Measurements from ENCODE around the gene GPT2.

GPT2 gene

DNA sequence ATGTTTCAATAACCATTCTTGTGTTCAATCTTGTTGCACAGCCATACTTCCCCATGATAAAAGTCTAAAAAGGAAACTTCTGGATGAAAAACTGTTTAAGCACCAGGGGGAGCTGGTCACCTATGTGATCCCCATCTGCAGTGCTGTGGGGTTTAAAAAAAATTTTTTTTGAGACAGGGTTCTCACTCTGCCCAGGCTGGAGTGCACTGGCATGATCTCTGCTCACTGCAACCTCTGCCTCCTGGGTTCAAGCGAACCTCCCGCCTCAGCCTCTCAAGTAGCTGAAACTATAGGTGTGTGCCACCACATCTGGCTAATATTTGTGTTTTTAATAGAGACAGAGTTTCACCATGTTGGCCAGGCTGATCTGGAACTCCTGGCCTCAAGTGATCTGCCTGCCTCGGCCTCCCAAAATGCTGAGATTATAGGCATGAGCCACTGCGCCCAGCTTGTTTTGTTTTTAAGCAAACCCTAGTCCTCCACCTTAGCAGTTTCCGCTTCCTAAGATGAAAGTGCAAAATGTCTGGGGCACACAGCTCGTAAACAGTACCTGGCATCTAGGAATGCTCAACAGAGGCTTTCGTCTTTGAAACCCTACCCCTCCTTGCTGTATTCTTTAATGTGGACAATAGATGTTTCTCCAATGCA lies 63.9 kb downstream of the GPT2 start:
- TF ChIP-seq, protein P1, sequence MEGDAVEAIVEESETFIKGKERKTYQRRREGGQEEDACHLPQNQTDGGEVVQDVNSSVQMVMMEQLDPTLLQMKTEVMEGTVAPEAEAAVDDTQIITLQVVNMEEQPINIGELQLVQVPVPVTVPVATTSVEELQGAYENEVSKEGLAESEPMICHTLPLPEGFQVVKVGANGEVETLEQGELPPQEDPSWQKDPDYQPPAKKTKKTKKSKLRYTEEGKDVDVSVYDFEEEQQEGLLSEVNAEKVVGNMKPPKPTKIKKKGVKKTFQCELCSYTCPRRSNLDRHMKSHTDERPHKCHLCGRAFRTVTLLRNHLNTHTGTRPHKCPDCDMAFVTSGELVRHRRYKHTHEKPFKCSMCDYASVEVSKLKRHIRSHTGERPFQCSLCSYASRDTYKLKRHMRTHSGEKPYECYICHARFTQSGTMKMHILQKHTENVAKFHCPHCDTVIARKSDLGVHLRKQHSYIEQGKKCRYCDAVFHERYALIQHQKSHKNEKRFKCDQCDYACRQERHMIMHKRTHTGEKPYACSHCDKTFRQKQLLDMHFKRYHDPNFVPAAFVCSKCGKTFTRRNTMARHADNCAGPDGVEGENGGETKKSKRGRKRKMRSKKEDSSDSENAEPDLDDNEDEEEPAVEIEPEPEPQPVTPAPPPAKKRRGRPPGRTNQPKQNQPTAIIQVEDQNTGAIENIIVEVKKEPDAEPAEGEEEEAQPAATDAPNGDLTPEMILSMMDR (IDR thresholded peaks at IDR 0.05; ENCODE audit: extremely low read depth, missing control alignments), result peak; percentile 33
- peak; percentile 53 for DNase-seq (ENCODE audit: low spot score)

DNA sequence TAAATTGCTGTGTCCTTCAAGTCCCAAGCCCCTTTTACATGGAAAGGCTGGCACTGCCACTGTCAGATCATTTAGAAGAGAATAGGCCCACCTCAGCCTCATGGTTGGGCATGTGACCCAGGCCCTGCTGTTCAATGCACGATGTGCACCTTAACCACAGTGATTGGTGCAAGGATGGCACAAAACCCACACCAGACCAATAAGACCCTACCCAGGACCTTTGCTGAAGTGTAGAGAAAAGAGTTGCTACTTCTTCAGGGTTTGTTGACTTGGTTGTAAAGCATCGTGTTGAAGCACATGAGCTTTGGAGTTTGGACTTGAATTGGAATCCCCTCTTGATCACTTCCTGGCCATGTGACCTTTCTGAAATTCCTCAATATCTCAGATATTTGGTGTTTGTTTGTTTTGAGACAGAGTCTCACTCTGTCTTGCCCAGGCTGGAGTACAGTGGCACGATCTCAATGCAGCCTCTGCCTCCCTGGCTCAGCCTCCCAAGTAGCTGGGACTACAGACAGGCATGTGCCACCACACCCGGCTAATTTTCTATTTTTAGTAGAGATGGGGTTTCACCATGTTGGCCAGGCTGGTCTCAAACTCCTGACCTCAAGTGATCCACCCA lies 64.5 kb downstream of the GPT2 start:
- no peak for DNase-seq (ENCODE audit: low spot score)
- TF ChIP-seq, protein P1 (IDR thresholded peaks at IDR 0.05; ENCODE audit: extremely low read depth, missing control alignments), result no peak

DNA sequence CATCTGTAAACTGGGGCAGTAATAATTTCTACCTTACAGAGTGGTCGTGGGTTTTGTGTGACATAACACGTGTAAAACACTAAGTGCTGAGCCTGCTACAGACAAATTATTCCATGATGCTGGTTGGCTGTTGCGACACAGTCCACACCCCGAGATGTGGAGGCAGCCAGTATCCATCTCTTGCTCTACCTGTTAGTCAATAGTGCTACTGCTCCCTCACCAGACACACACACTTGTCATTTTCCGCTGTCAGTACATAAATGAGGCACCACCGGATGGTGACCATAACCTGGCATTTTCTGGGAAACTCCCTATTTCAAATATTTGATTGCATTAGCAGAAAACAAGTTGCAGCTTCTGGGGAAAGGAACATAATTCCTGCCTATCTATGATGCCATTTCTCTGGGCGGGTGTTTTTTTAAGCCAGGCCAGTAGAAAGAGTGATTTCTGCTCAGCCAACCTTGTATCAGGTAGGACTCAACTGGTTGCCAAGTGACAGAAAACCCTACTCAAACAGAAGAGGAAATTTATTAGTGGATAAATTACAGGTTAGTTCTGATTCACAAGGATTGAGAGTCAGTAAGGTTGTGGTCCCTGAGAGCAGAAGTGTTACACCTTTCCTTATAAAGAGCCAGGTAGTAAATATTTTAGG lies 65.2 kb downstream of the GPT2 start:
- DNase-seq (ENCODE audit: low spot score), result no peak
- TF ChIP-seq, protein P1 (IDR thresholded peaks at IDR 0.05; ENCODE audit: extremely low read depth, missing control alignments), result no peak

DNA sequence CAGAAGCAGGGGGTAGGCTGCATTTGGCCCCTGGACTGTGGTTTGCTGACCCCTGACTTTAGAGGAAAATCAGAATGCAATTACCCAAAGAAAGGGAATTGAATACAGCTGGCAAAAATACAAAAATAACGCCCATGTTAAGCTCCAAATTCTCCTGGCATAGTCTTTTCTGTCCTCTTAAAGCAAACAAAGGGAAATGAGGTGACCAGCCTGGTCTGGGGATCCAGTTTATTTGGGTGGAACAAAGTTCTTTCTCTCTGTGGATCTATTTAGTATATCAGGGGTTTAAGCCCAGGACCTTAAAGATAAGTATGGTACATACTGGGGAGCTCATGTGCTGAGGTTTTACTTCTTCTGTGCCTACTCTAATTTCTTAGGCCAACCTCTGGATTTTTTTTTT lies 65.8 kb downstream of the GPT2 start:
- DNase-seq (ENCODE audit: low spot score), result no peak
- TF ChIP-seq, protein P1 (IDR thresholded peaks at IDR 0.05; ENCODE audit: extremely low read depth, missing control alignments), result no peak

DNA sequence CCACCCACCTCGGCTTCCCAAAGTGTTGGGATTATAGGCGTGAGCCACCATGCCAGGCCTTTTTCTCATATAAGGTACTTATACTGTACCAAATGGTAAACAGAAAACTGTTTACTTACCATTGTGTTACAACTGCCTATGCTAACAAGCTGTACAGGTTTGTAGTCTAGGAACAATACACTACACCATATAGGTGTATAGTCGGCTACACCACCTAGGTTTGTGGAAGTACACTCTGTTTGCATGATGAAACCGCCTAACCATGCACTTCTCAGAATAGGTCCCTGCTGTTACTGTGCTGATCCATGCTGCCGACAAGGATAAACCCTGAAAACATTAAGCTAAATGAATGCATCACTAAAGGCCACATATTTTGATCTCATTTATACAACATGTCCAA lies 70.4 kb downstream of the GPT2 start:
- no peak for DNase-seq (ENCODE audit: low spot score)
- TF ChIP-seq, protein P1 (IDR thresholded peaks at IDR 0.05; ENCODE audit: extremely low read depth, missing control alignments), result no peak

DNA sequence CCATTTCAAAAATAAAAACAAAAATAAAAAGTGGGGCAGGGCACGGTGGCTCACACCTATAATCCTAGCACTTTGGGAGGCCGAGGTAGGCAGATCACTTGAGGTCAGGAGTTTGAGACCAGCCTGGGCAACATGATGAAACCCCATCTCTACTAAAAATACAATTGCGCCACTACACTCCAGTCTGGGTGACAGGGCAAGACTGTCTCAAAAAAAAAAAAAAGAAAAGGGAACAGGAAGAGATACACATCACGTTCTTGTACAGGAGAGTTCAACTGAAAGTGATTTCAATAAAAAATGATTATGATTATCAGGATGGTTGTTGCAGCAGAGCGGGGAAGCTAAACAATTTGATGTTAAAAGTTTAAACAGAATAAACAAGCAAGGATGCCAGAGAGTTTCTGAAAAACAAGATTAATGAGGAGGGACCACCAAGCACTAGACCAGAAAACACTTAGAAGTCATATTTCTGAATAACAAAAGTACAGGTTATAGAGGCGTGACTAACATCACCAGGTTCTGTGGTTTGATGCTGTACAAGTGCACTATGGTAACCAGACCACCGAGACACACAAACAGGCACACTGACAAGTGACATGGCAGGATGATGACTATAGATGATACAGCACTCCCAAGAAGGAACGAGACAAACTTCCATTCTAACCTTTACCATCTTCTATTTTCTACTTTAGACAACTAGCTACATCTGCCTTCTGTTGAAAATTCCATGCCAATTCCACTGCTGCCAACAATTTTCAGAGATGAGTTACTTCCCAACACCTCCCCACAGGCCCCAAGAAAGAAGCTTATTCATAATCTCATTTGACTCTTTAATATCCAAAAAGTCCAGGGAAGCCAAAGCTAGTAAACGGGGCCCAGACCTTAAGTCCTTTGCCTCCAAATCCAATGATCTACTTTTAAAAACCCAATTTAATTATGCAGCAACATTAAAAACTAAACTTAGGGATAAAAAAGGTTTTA lies 77.5 kb downstream of the GPT2 start:
- DNase-seq (ENCODE audit: low spot score), result no peak
- TF ChIP-seq, protein P1 (IDR thresholded peaks at IDR 0.05; ENCODE audit: extremely low read depth, missing control alignments), result no peak

All from GM20000 (cell line).